H1 (cell line): Measurements from ENCODE around the gene SAG. TPM values are rescaled to one million over a fixed set of nuclear protein-coding genes. Genes with fewer than 3 reads are reported as not detected.

Source experiments
- BRCA1 ChIP-seq: IDR thresholded peaks from 2 replicates; pipeline ENCODE4 v1.6.1; 2012; ENCODE audit warnings: low read depth, low read length, improper control_type of control experiment
- CTBP2 ChIP-seq: IDR thresholded peaks from 2 replicates; pipeline ENCODE4 v1.7.0; 2011; ENCODE audit warnings: borderline replicate concordance, mild to moderate bottlenecking, moderate library complexity, mixed read lengths, low read length; ENCODE audit not compliant: insufficient read depth, insufficient read length
- EGR1 ChIP-seq: IDR thresholded peaks from 2 replicates; pipeline ENCODE4 v1.6.1; 2011; ENCODE audit warnings: low read depth, low read length, borderline replicate concordance
- RAD21 ChIP-seq, 2 experiments: IDR thresholded peaks in 1 of 2; conservative IDR thresholded peaks in 1 of 2; 2 replicates each; pipeline ENCODE4 v1.6.1; 2011; ENCODE audit warnings: low read depth in 2 of 2, low read length in 2 of 2, improper control_type of control experiment in 1 of 2, inconsistent platforms in 1 of 2, mild to moderate bottlenecking in 1 of 2, moderate library complexity in 1 of 2
- SP1 ChIP-seq: IDR thresholded peaks from 2 replicates; pipeline ENCODE4 v1.6.1; 2011; ENCODE audit warnings: low read depth, low read length
- SP2 ChIP-seq: IDR thresholded peaks from 2 replicates; pipeline ENCODE4 v1.6.1; 2012; ENCODE audit warnings: mild to moderate bottlenecking, low read length, inconsistent platforms
- polyA plus RNA-seq, 7 experiments: library from polyadenylated mRNA; depleted of rRNA in 3 of 7; stranded (reverse) in 5 of 7; unstranded in 2 of 7; fragments of >200 nt in 5 of 7; fragments of 200-250 nt in 2 of 7; gene quantifications; 1 replicate in 5 of 7; 2 replicates in 1 of 7; 4 replicates in 1 of 7; pipeline versions ENCODE4 v1.2.1 to v1.2.3, GENCODE V29; 2011 to 2013; ENCODE audit warnings: missing spikeins in 2 of 7, mixed read lengths in 2 of 7
- total RNA-seq: library from RNA; stranded (reverse); fragmentation: NEBNext Ultra II Directional; extraction: Animal tissue kit (Norgen Biotek cat#: 25700); gene quantifications from 2 replicates; pipeline ENCODE4 v1.2.1, GENCODE V29; 2021

Gene SAG
- total and polyA plus RNA-seq, 2 of the 8 experiments (the other 6 are each of a cell fraction or from before 2014, with no cell fraction given): not detected

GRCh38 chr2:233285921-233286320 is 21.7 kb upstream of the SAG start (continued):
- TF ChIP-seq EGR1 (no peak), SP1 (no peak), RAD21 (IDR thresholded peaks at IDR 0.05 in 1 of 2, conservative IDR thresholded peaks at IDR 0.05 in 1 of 2; ENCODE audit: low read depth in 2 of 2, low read length in 2 of 2) (no peak), BRCA1 (no peak), SP2 (no peak), CTBP2 (no peak)
